NT2/D1 (cell line): ENCODE data around the gene NAT9.

Source experiments
- DNase-seq: peaks from one replicate; pipeline ENCODE4 v3.0.0-alpha.2; 2011; ENCODE audit warnings: low read depth, low spot score
- H3K27me3 ChIP-seq: 2 replicates; pipeline ENCODE4 v1.6.0; 2011; ENCODE audit warnings: mild to moderate bottlenecking; ENCODE audit not compliant: insufficient read length, insufficient read depth
- H3K36me3 ChIP-seq: 2 replicates; pipeline ENCODE4 v1.6.1; 2011; ENCODE audit warnings: mild to moderate bottlenecking, low read length, mixed read lengths; ENCODE audit not compliant: insufficient read depth, insufficient read length
- H3K4me1 ChIP-seq: 2 replicates; pipeline ENCODE4 v1.5.1; 2011; ENCODE audit not compliant: insufficient read depth, insufficient read length
- H3K4me3 ChIP-seq: 2 replicates; pipeline ENCODE4 v1.5.1; 2011; ENCODE audit warnings: low read depth; ENCODE audit not compliant: insufficient read length
- H3K9ac ChIP-seq: 2 replicates; pipeline ENCODE4 v1.6.0; 2011; ENCODE audit warnings: low read depth; ENCODE audit not compliant: insufficient read length
- H3K9me3 ChIP-seq: 2 replicates; pipeline ENCODE4 v1.5.1; 2011; ENCODE audit warnings: mild to moderate bottlenecking, low read length; ENCODE audit not compliant: insufficient read depth
- SUZ12 ChIP-seq: IDR thresholded peaks from 2 replicates; pipeline ENCODE4 v1.6.1; 2011; ENCODE audit not compliant: insufficient read length, insufficient read depth; ENCODE audit errors: extremely low read depth
- YY1 ChIP-seq: IDR thresholded peaks from 2 replicates; pipeline ENCODE4 v1.6.1; 2011; ENCODE audit not compliant: insufficient read length, insufficient read depth
- ZNF274 ChIP-seq: IDR thresholded peaks from 2 replicates; pipeline ENCODE4 v1.6.1; 2011; ENCODE audit warnings: mild to moderate bottlenecking, low read depth, low read length

Gene NAT9

DNA sequence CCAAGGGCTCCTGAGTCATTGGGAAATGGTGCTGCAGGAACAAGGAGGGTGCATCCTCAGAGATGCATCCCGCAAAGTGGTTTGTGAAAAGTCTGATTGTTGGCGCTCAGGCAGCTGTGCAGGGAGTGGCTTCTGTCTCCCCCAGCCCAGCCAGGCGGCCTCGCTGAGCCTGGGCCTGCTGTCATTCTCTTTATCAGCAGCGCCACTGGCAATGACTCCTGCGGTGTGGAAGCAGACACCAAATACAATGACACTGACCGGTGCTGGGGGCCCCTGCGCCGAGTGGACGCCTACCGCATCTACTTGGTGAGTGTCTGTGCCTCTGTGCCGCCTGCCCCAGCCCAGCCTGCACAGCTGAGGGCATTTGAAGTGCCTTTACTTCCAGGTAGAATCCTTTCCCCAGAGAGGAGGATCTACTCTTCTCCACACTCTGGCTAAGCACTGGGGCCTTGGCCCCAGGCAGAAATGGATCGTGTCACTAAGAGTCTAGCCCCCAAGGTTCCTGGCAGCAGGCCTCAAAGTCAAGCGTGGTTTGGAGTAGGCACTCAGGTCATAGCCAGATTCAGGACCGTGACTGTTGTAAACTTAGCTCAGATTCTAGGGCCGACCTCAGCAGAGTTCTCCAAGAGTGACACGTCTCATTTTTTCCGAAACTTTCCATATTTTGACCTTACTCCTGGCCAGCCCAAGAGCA, 19.3 kb upstream of the NAT9 start:
- no peaks in the 10 kb centered on the region for H3K4me1 ChIP-seq
- H3K9me3 ChIP-seq, result no peaks in the 10 kb centered on the region
- no peak for TF ChIP-seq SUZ12
- TF ChIP-seq ZNF274, result no peak
- no peak for TF ChIP-seq YY1
- H3K36me3 ChIP-seq, result peaks cover 89% of the 10 kb centered on the region
- no peak for DNase-seq
- H3K27me3 ChIP-seq, result no peaks in the 10 kb centered on the region
- H3K4me3 ChIP-seq, result no peak overlapping the region
- H3K9ac ChIP-seq, result no peak overlapping the region

- no peaks in the 10 kb centered on the region for H3K27me3 ChIP-seq
- H3K9me3 ChIP-seq, result no peaks in the 10 kb centered on the region
- H3K4me1 ChIP-seq, result no peaks in the 10 kb centered on the region
- H3K9ac ChIP-seq, result no peak overlapping the region
- peaks cover 84% of the 10 kb centered on the region for H3K36me3 ChIP-seq
- TF ChIP-seq ZNF274 (no peak), SUZ12 (no peak), YY1 (no peak)
- no peak overlapping the region for H3K4me3 ChIP-seq
- DNase-seq, result no peak
Measured at GRCh38 chr17:74792586-74793105, 16.5 kb upstream of the NAT9 start.

GRCh38 chr17:74790161-74791058, 14.3 kb upstream of the NAT9 start:
- Histone ChIP-seq H3K4me3 (no peak overlapping the region), H3K9me3 (no peaks in the 10 kb centered on the region), H3K4me1 (no peaks in the 10 kb centered on the region), H3K27me3 (no peaks in the 10 kb centered on the region), H3K36me3 (peaks cover 77% of the 10 kb centered on the region), H3K9ac (no peak overlapping the region)
- DNase-seq, result no peak
- TF ChIP-seq ZNF274 (no peak), YY1 (no peak), SUZ12 (no peak)

- Histone ChIP-seq H3K4me3 (no peak overlapping the region), H3K27me3 (no peaks in the 10 kb centered on the region), H3K9ac (no peak overlapping the region), H3K36me3 (peaks cover 60% of the 10 kb centered on the region), H3K4me1 (no peaks in the 10 kb centered on the region), H3K9me3 (no peaks in the 10 kb centered on the region)
- TF ChIP-seq SUZ12 (no peak), YY1 (no peak), ZNF274 (no peak)
- no peak for DNase-seq
Measured at GRCh38 chr17:74786431-74787055, 10.4 kb upstream of the NAT9 start.

- H3K4me3 ChIP-seq, result no peak overlapping the region
- no peaks in the 10 kb centered on the region for H3K27me3 ChIP-seq
- H3K9me3 ChIP-seq, result no peaks in the 10 kb centered on the region
- no peak overlapping the region for H3K9ac ChIP-seq
- no peak for TF ChIP-seq YY1
- TF ChIP-seq SUZ12, result no peak
- no peak for TF ChIP-seq ZNF274
- H3K36me3 ChIP-seq, result peaks cover 60% of the 10 kb centered on the region
- no peak for DNase-seq
- H3K4me1 ChIP-seq, result no peaks in the 10 kb centered on the region
Measured at GRCh38 chr17:74785981-74786360, 9.8 kb upstream of the NAT9 start.

GRCh38 chr17:74785096-74785980, 9.2 kb upstream of the NAT9 start:
- Histone ChIP-seq H3K4me1 (no peaks in the 10 kb centered on the region), H3K36me3 (peaks cover 60% of the 10 kb centered on the region), H3K4me3 (no peak overlapping the region), H3K9ac (no peak overlapping the region), H3K9me3 (no peaks in the 10 kb centered on the region), H3K27me3 (no peaks in the 10 kb centered on the region)
- no peak for TF ChIP-seq YY1
- TF ChIP-seq ZNF274, result no peak
- TF ChIP-seq SUZ12, result no peak
- DNase-seq, result no peak
